IMR-90 (cell line): ENCODE results near the gene OSBPL6.

Experiments
- CEBPB ChIP-seq: IDR thresholded peaks from 2 replicates; pipeline ENCODE4 v1.6.1; 2012; ENCODE audit warnings: low read depth, low read length, improper control_type of control experiment
- CHD1 ChIP-seq: IDR thresholded peaks from 2 replicates; pipeline ENCODE4 v1.6.1; 2012; ENCODE audit warnings: low read depth, low read length, improper control_type of control experiment
- FOS ChIP-seq: fragments of 150-350 bp; IDR thresholded peaks from 2 replicates; pipeline ENCODE4 v1.6.1; 2016; ENCODE audit warnings: low read depth, low read length
- MAFK ChIP-seq: IDR thresholded peaks from 2 replicates; pipeline ENCODE4 v1.6.1; 2012; ENCODE audit warnings: low read depth, low read length, improper control_type of control experiment
- MAZ ChIP-seq: IDR thresholded peaks from 2 replicates; pipeline ENCODE4 v1.6.1; 2012; ENCODE audit warnings: low read depth, mild to moderate bottlenecking, low read length, improper control_type of control experiment, moderate library complexity, borderline replicate concordance
- POLR2A ChIP-seq: IDR thresholded peaks from 2 replicates; pipeline ENCODE4 v1.6.1; 2012; ENCODE audit warnings: mild to moderate bottlenecking, low read depth, low read length
- RAD21 ChIP-seq: IDR thresholded peaks from 2 replicates; pipeline ENCODE4 v1.6.1; 2012; ENCODE audit warnings: low read length, improper control_type of control experiment
- RCOR1 ChIP-seq: IDR thresholded peaks from 2 replicates; pipeline ENCODE4 v1.6.1; 2012; ENCODE audit warnings: mild to moderate bottlenecking, low read length, improper control_type of control experiment; ENCODE audit not compliant: insufficient replicate concordance
- RFX5 ChIP-seq: IDR thresholded peaks from 2 replicates; pipeline ENCODE4 v1.8.0; 2012; ENCODE audit warnings: low read depth, mild to moderate bottlenecking, low read length, moderate library complexity
- SMC3 ChIP-seq: fragments of 150-350 bp; IDR thresholded peaks from 2 replicates; pipeline ENCODE4 v1.6.1; 2016; ENCODE audit warnings: low read depth, mild to moderate bottlenecking, antibody characterized with exemption, low read length, moderate library complexity
- TF ChIP-seq, protein P1 (sequence below): conservative IDR thresholded peaks from 2 replicates; pipeline ENCODE4 v1.5.1; 2012; ENCODE audit warnings: mild to moderate bottlenecking, low read depth, low read length, improper control_type of control experiment
- TF ChIP-seq, protein P2 (sequence below): fragments of 150-350 bp; IDR thresholded peaks from 2 replicates; pipeline ENCODE4 v1.6.1; 2017; ENCODE audit warnings: mild to moderate bottlenecking, antibody characterized with exemption, low read length, low read depth

GRCh38 chr2:178221556-178221955 lies 27.2 kb downstream of the OSBPL6 start:
- TF ChIP-seq, protein P1, sequence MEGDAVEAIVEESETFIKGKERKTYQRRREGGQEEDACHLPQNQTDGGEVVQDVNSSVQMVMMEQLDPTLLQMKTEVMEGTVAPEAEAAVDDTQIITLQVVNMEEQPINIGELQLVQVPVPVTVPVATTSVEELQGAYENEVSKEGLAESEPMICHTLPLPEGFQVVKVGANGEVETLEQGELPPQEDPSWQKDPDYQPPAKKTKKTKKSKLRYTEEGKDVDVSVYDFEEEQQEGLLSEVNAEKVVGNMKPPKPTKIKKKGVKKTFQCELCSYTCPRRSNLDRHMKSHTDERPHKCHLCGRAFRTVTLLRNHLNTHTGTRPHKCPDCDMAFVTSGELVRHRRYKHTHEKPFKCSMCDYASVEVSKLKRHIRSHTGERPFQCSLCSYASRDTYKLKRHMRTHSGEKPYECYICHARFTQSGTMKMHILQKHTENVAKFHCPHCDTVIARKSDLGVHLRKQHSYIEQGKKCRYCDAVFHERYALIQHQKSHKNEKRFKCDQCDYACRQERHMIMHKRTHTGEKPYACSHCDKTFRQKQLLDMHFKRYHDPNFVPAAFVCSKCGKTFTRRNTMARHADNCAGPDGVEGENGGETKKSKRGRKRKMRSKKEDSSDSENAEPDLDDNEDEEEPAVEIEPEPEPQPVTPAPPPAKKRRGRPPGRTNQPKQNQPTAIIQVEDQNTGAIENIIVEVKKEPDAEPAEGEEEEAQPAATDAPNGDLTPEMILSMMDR = no peak
- TF ChIP-seq CEBPB (no peak), MAFK (no peak), POLR2A (no peak), MAZ (no peak), FOS (no peak), RAD21 (no peak), SMC3 (no peak), CHD1 (no peak), RCOR1 (no peak), RFX5 (no peak)
- TF ChIP-seq, protein P2, sequence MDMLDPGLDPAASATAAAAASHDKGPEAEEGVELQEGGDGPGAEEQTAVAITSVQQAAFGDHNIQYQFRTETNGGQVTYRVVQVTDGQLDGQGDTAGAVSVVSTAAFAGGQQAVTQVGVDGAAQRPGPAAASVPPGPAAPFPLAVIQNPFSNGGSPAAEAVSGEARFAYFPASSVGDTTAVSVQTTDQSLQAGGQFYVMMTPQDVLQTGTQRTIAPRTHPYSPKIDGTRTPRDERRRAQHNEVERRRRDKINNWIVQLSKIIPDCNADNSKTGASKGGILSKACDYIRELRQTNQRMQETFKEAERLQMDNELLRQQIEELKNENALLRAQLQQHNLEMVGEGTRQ = no peak
